NK-92 treated with Interleukin-12 subunit alpha and Interleukin-12 subunit beta, amount 100 ng/mL, for 24 hours (cell line): Measurements from ENCODE around the gene MDM1.

Experiments used
- DNase-seq: peaks from one replicate; lab custom pipeline; 2025; lab: John Stamatoyannopoulos, UW

MDM1 gene

GRCh38 chr12:68331869-68332727, at the start of gene MDM1:
Gene MDM1 (minus strand): TSS chr12:68332362. CDS start chr12:68332245, 117 bp downstream.
- peak; percentile 93 for DNase-seq

- DNase-seq, result no peak
Observed at GRCh38 chr12:68381476-68382219, 49.5 kb upstream of the MDM1 start.

- no peak for DNase-seq
Observed at GRCh38 chr12:68378872-68379606, 46.9 kb upstream of the MDM1 start.

- no peak for DNase-seq
Observed at GRCh38 chr12:68377881-68378280, 45.7 kb upstream of the MDM1 start.

- DNase-seq, result no peak
Observed at GRCh38 chr12:68376901-68377300, 44.7 kb upstream of the MDM1 start.

GRCh38 chr12:68375756-68376695, 43.9 kb upstream of the MDM1 start:
- no peak for DNase-seq

- DNase-seq, result no peak
Observed at GRCh38 chr12:68374307-68374982, 42.3 kb upstream of the MDM1 start.

- DNase-seq, result no peak
Observed at GRCh38 chr12:68370667-68371066, 38.5 kb upstream of the MDM1 start.

GRCh38 chr12:68370006-68370590, 37.9 kb upstream of the MDM1 start:
- DNase-seq, result no peak

- no peak for DNase-seq
Observed at GRCh38 chr12:68368327-68368726, 36.2 kb upstream of the MDM1 start.

GRCh38 chr12:68367903-68368302, 35.7 kb upstream of the MDM1 start:
- DNase-seq, result peak; percentile 49

GRCh38 chr12:68367116-68367515, 35.0 kb upstream of the MDM1 start:
- DNase-seq, result no peak

- peak; percentile 95 for DNase-seq
Observed at GRCh38 chr12:68364893-68365725, 32.9 kb upstream of the MDM1 start.

GRCh38 chr12:68364328-68364727, 32.2 kb upstream of the MDM1 start:
- no peak for DNase-seq

- DNase-seq, result no peak
Observed at GRCh38 chr12:68361953-68362352, 29.8 kb upstream of the MDM1 start.

GRCh38 chr12:68359674-68360073, 27.5 kb upstream of the MDM1 start:
- DNase-seq, result no peak

GRCh38 chr12:68358532-68359485, 26.6 kb upstream of the MDM1 start:
- no peak for DNase-seq

- no peak for DNase-seq
Observed at GRCh38 chr12:68356986-68357385, 24.8 kb upstream of the MDM1 start.
